NOMO-1 treated with dmso at 0.1 percent for 144 hours (cell line): ENCODE measurements around the gene TENT5A.
A peak's percentile ranks its signal among the peaks of the same experiment; 100 is the strongest.

Source experiments
- DNase-seq: peaks from one replicate; lab custom pipeline; 2025; ENCODE audit not compliant: unreplicated experiment; lab: John Stamatoyannopoulos, UW

Gene TENT5A

DNA sequence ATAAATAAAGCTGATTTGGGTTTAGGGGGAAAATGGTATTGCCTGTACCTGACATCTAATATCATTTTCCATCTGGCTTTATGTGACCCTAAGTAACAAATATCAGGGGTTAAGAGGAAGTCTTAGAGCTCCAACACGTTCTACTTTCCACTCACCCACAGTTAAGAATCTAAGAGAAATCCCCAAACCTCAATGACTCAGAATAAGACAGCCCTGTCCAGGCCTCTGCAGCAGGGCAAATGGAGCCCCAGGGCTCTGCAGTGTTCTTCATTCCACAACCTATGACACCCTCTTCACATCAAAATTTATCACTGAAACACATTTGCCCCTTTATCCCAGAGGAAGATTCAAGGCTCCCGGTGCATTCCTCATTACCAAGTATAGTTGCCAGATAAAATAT lies 20.3 kb upstream of the TENT5A start:
- DNase-seq, result peak; percentile 67

DNA sequence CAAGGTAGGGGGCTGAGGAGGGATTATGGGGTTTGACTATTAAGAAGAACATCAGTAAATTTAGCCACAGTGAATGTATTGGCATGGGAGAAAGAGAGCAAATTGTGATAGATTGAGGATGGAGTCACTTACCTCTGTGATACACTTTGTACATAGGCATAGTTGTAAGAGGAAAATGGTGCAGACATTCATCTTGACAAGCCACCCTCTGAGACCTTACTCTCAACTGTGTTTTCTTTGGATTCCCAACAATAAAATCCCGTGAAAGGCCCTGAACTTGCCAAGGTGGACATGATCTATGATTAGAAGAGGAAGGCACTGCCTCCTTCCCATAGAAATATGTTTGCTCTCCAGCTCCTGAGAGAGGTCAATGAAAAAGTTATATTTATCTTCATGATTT lies 18.6 kb upstream of the TENT5A start:
- DNase-seq, result no peak

DNA sequence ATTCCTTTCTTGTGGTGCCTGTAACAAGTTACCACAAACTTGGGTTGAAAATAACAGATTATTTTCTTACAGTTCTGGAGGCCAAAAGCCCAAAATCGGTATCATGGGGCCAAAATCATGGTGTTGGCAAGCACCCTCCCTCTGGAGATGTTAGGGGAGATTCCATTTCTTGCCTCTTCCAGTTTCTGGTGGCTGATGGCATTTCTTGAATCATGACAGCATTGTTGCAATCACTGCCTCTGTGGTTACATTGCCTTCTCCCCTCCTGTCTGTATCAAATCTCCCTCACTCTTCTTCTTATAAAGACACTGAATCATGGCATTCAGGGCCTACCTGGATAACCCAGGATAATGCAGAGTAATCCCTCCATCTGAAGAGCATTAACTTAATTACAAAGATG lies 17.9 kb upstream of the TENT5A start:
- DNase-seq, result no peak

DNA sequence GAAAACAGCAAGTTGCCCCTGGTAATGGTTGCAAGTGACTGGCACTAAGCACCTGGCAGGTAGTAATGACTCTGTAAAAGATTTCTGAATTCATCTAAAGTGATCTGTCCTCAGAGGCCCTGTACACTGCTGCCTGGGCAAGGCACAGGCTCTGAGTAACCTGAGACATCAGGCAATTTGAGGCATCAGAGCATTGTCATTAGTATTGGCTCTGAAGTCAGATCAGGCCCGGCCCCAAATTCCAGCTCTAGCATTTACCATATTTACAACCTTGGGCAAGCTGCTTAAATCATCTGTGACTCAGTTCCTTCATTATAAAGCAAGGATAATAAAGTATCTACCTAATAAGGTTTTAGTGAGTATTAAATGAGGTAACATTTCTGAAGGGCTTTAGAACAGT lies 17.3 kb upstream of the TENT5A start:
- no peak for DNase-seq

DNA sequence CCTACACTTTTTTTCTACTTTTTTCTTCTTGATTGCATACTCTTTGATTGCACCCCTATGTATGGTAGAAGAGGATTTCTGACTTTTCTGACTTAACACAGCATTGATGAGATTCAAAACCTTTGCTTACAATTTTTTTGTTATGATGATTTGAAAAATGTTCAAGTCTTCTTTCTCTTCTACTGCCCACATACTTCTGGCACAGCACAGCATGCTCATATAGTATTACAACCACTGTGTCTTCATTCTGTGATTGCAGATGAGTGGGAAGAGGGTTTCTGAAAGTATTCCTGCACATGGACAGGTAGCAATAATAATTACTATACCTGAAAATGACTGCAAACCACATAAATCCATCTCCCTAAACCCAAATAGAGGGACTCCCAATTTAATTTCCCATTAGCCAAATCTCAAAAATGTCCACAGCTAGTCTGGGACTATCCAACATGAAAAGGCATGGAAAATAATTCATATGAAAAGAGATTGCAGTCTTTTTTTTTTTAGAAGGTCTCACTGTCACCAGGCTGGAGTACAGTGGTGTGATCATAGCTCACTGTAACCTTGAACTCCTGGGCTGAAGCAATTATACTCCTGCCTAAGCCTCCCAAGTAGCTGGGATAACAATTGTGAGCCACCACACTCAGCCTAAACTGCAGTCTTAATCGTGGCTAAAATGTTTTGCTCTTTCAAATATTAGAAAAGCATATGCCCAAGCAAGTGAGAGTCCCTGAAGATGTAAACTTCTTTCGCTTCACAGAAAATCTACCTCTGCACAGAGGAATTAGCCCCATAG lies 15.9 kb upstream of the TENT5A start:
- no peak for DNase-seq

DNA sequence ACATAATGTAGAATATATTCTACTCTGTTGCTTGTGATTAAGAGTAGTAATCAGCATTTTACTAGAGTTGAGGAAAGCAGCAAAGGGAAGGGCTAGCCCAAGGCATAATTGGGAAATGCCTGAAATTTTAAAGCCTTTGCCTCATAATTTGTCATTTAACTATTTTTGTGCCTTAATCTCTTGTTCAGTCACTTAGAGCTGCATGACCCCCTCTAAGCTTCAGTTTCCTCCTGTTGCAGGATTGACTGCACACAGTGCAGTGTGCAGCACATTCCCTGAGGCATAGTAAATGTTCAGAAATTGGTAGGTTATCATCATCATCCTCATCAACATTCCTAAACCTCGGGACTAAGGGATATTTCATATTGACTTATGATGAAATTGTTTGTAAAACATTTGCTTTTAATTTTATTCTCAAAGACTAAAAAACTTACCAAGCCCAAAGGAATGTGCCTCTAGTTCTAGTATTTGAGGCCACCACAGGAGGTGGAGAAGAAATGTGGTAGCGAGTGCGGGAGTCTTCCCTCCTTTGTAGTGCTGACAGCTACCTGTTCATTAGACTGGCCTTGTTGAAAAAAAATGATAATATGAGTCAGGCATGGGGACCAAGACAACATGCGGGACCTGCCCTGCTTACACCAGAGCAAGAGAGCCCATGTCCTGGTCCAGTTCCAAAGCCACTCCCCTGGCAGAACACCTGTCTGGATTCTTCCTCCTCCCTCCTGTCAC lies 14.8 kb upstream of the TENT5A start:
- no peak for DNase-seq

DNA sequence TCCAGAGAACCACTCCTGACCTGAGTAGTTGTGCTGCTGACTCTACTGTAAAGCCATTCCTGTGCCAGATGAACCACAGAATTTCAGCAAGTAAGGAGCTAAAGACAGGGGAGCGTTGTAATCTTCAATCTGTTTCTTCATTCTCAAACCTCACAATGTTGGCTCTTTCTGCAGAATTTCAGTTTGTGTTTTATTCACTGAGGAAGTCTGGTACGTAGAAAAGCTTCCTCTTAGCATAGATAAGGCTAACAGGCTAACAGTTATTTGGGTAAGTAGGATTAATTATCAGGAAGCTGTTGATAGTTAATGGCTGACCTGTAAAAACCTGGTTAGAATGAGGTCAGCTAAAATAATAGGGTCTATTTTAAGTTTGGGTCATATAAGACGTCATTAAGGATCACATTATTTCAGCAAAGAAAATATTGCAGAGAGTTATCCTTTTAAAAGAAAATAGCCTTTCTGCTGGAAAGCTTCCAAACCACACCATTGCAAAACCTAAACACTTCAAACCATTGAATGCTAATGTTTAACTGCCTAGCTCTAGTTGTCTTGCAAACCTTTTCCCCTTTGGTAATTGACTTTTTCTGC lies 14.1 kb upstream of the TENT5A start:
- peak; percentile 82 for DNase-seq

DNA sequence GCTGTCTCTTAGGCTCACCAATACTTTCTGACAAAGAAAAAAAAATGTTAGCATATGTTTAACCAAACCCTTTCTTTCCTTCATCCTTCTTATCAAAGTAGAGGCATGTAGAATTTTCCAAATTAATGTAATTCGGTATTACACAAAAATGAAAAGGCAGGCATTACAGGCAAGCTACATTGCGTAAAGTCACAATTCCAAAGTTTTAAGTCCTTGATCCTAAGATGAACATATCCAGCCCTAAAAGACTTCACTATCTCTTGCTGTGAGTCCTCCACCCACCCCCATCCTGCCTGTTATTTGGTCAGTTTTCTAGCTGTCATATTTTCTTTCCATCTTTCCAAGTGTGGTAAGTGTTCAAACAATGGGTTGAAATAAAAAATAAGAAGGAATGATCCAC lies 12.1 kb upstream of the TENT5A start:
- no peak for DNase-seq

DNA sequence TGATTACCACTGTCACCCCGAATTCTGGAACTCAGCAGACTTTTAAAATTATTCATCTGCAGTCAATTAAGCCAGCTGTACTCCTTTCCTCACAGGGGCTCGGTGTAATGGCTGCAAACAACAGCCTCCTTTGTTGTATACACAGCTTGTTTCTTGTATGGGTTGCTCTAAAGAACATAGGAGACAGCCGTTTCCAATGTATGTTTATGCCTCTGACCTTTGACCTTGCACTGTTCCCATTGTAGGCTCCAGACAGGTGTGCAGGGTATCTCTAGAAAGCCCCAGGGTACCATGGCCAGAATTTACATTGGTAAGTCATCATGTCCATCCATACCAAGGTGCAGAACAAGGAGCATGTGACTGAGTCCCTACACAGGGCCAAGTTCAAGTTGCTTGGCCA lies 11.5 kb upstream of the TENT5A start:
- no peak for DNase-seq

DNA sequence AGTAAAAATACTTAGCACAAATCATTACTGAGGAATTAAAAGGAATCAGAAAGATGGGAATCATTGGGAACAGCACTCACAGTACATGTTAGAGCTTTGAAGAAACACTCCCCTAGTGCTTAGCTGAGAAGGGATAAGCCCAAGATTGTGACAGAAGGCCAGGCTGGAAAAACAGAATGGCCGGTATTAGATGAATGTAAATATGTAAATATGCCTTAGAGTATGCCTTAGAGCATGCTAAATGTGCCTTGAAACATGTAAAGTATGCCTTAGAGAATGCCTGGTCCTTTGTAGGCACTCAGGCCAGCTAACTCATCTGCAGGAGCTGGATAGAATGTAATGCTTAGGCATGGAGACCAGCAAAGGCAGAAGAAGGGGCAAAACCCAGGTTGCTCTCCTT lies 10.6 kb upstream of the TENT5A start:
- DNase-seq, result no peak

DNA sequence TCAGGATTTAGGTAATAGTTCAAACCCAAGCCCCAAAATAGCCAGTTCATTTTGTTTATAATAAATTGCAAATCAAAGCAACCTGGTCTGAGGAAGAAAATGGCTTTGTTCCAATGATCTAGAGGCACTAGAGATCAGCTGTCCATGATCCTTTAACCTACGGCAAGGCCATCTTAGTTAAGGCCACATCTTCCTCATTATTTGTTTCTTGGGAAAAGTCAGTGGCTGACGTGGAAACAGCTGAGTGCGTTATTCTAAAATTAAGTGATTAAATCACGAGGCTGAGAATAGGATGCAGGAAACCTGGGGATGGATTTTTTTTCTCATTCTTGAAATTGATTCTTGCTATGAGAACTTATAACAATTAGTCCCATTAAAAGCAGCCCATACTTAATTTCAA lies 10.1 kb upstream of the TENT5A start:
- DNase-seq, result no peak

DNA sequence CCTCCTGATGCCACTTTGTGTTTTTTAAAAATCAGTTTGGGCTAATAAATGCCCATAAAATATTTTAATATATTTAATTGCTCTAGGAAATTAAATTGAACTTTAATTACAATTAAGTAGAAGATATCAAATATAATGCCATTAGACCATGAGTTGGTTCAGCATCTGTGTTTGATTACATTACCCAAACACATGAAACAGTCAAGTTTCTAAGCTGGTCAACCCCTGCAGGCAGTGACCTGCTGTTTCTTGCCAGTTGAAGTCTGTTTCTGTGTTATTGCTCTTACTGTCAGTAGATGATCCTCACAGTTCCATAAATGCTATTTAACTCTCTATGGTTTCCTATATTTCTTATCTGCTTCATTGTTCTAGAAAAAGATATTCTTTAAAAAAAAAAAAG lies 9.7 kb upstream of the TENT5A start:
- DNase-seq, result no peak

DNA sequence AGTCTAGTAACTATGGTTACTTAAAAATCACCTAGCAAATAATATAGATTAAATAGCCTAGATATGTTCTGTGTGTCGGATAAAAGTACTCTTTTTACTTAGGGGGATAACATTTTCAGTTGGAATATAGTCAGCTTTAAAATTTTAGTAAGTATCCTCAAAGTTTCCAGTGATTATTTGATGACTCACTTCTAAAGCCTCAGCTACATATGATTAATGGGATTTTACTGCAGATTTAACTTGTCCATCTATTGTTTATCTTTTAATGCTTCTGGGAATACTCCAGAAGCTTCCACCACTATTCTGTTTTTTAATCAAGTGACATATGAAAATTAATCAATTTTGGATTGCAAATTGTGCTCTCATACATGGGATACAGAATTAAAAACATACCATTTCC lies 8.7 kb upstream of the TENT5A start:
- DNase-seq, result no peak

DNA sequence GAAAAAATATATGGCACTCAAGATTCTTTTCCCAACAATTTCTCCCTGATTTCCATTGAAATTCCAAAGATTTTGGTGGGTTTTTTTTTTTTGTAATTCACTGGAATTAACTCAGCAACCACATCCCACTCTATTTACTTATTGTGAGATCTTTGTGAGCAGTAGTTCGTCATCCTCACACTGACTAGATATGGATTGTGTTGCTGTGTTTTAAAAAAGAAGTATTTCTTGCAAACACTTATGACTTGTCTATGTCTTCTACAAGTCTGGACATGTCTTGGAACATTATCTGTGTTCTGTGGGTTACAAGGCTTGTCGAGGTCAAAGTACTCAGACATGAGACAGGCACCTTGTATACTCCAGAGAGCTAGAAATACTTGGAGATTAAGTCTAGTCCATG lies 7.3 kb upstream of the TENT5A start:
- no peak for DNase-seq

DNA sequence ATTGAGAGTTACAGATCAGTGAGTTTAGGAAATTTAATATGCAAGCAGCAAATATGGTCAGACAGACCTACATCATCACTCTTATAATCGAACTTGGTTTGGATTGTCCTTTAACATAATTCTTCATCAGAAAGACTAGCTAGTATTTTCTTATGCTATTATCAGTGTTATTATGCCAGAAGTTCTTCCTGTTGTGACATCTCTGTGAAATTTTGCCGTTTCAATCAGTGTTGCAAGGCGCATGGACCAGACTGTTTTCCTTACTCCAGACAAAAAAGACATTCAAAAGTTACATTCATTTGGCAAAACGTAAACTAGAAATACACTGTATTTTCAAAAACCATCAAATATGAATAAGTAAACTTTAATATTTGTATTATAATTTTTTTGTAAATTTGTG lies 5.7 kb upstream of the TENT5A start:
- DNase-seq, result no peak

DNA sequence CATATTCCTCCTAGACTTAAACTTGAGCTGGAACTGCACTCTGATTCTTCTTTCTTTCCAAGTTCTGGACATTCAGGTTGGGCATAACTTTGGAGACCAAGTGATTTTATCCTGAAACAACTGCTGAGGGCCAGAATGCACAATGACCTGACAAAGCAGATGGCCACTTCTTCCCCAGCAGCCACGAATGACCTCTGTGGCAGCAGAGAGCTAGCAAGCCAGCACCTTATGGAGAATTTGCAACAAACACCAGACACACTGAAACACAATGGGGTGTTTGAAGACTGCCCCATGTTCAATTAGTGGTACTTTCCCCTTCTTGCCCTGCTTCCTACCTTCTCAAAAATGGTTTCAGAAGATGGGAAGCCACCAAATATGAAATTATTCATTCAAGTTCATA lies 4.2 kb upstream of the TENT5A start:
- DNase-seq, result no peak

DNA sequence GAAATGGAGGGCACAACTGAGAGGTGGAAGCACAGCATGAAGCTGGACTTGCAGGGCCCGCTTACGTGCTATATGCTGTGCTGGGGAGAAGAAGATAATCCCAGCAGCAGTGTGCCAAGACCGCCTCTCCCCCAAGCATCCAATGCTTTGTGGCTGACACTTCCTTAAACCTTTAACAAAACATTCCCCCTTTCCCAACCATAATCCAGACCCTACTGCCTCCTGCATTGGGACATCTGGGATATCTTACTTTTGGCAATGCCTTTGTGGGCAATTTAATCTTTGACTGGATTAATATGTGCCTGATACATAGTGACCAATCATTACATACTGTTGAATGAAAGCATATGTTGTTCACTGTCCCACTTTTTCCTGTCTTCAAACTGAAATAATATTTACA lies 3.1 kb upstream of the TENT5A start:
- no peak for DNase-seq

DNA sequence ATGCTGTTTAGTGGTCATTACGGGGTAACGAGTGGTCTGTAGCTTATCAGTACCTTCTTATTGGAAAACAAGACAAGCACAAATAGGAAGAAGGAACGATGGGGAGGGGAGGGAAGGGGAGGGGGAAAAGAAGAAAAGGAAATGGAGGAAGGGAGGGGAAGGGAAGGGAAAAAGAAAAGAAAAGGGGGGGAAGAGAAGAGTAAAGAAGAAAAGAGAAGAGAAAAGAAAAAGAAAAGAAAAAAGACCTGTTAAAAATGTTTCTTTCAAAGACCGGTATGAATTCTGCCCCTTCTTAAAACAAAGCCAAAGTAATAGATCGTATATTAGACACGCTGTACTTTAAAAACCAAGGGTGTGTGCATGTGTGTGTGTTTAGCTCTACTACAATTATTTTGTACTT lies 2.4 kb upstream of the TENT5A start:
- no peak for DNase-seq

DNA sequence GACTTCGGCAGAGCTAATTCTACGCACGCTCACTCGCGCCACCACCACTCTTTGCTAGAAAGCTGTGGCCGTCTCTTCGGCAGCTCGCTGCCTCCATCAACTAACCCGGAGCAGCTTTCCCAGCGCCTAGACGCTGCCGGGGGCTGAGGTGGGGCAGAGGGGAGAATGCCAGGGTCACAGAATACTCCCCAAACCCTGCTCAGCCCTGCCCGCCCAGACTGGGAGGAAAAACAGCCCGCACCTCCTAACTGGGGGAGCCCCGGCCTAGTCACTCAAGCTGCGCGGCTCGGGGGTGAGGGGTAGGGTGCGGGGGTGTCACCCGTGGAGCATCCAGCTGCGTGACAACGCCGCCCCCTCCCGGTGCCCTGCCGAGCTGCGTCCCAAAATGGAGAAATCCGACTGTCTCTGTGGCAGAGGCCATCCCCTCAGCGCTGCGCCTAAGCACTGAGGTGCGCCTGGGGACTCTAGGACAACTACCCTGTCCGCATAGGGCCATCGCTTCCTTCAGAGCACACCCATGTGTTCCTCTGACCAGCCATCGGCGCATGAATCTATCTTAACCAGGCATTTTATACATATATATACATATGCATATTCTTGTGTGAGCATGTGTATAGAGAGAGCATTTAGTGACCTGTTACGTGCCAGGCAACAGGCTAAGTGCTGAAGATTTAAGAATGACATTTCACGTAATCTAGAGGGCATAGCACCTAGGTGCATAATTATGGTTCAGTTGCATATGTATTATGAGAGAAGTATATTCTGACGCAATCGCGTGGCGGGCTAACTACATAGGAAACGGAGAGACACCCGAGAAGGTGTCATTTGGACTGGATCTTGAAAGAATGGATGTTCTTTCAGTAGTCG lies 1.5 kb upstream of the TENT5A start:
- peak; percentile 77 for DNase-seq

DNA sequence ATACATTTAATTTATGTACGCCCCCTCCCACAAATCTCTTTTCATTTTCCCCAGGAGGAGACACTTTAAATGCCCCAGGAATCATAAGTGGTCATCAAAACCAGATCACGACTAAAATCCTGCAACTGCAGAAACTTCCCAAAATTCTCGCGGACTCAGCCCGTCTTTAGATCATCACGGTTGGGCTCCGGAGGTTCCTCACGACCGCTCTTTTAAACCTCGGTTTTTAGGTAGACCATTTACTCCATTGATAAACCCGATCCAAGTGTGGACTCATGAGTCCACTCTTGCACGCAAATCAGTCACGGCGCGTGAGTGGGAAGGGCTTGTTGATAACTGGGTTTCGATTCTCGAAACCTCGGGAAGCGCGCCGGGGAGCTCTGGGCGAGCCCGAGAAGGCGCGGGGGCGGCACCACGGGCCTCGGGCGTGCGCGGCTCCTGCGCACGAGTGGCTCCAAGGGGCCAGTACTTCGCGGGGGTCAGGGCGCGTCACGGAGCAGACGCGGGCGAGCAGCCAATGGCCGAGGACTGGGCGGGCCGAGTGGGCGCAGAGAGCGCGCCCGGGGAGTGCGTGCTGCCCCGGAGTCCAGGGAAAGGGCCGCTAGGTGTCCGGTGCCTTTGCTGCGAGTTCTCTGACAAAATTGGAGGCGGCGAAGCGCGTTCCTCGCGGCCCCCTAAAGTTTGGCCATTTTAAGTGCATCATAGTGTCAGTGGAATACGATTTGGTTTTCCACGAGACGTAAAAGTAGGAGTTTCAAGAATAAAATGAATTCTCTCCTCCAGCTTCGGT lies 635 bp upstream of the TENT5A start:
- DNase-seq, result peak; percentile 96
